GM19372 (cell line): ENCODE results near the gene TRPM8.
"Not testable (repeated sequence)": the region's sequence is repeated elsewhere in the genome, so short reads cannot be mapped to it uniquely, and the experiment has no call there.

Experiments used
- ATAC-seq: cut with Tn5 transposase; IDR thresholded peaks from one replicate; pipeline ENCODE4 v1.9.1; 2021; ENCODE audit warnings: mild to moderate bottlenecking, low read depth, moderate library complexity; ENCODE audit not compliant: unreplicated experiment

TRPM8 gene

DNA sequence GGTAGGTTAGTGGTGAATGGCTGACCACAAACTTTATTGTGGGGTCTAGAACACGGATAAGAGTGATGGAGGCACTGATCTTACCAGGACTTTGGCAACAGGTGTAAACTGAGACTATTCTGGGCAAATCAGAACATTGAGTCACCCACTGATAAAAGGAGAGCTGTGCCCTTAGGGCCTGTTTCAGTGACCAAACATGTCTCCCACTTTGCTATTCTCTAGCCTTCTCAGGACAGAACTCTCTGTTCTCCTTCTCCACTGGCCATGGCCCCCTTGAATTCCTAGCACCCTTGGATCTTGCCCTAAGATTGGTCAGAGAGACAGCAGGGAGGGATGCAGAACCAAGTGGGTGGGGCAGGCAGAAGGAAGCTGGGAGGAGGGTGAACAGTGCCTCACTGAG lies 18.3 kb downstream of the TRPM8 start:
- ATAC-seq = no peak

- ATAC-seq = no peak
Measured at GRCh38 chr2:233936089-233936488, 18.9 kb downstream of the TRPM8 start.

DNA sequence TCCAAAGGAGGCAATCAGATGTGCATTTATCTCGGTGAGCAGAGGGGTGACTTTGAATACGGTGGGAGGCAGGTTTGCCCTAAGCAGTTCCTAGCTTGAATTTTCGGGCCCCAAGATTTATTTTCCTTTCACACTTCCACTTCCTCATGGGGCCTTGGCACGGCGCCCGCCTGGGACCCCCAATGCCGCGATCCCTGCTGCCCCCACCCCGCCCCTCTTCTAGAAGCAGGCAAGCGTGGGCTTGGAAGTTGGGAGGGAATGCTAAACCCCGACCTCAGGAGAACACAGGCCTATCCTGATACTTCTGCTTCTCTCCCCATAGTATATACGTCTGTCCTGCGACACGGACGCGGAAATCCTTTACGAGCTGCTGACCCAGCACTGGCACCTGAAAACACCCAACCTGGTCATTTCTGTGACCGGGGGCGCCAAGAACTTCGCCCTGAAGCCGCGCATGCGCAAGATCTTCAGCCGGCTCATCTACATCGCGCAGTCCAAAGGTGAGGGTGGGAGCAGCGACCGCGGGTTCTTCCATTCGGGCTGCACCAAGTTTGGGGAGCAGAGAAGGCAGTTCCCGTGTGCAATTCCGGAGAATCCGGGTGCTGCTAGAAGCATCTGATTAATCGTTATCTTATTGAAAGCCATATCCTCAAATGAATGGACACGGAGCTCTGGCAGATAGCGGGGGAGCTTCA lies 21.6 kb downstream of the TRPM8 start:
- ATAC-seq = no peak

- ATAC-seq = no peak
Measured at GRCh38 chr2:233940376-233941276, 23.5 kb downstream of the TRPM8 start.

- ATAC-seq = no peak
Measured at GRCh38 chr2:233942731-233943130, 25.6 kb downstream of the TRPM8 start.

DNA sequence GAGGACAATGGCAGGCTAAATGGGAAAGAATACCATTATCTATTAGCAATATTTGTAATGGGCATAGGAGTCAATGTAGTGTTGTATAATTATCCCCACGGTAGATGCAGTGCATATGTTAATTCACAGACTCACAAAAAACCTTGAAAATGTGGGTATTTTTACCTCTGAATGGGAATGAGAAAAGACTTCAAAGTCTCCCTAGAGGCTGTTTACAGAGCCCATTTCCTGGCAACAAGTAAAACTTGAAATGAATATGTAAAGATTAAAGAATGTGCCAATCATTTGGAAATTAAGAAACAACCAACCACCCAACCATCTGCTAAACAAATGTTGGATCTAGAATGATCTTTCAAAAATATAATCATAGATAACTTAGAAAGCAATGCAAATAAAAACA lies 27.1 kb downstream of the TRPM8 start:
- no peak for ATAC-seq

DNA sequence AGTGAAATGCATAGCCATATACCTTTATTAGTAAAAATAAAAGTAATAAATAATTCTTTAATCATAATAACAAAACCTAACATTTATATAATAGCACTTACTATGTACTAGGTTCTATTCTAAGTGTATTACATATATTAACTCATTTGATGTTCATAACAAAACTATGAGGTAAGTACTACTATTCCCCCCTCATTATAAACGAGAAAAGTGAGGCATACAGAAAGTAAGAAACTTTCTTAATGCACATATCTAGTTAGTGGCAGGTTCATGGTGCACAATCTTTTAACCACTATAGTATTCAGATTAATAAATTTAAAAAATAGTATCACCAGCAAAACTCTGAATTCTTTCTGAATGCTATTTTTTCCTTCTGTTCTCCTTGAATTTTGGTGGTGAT lies 27.5 kb downstream of the TRPM8 start:
- no peak for ATAC-seq

GRCh38 chr2:233945146-233945545 lies 28.0 kb downstream of the TRPM8 start:
- no peak for ATAC-seq

DNA sequence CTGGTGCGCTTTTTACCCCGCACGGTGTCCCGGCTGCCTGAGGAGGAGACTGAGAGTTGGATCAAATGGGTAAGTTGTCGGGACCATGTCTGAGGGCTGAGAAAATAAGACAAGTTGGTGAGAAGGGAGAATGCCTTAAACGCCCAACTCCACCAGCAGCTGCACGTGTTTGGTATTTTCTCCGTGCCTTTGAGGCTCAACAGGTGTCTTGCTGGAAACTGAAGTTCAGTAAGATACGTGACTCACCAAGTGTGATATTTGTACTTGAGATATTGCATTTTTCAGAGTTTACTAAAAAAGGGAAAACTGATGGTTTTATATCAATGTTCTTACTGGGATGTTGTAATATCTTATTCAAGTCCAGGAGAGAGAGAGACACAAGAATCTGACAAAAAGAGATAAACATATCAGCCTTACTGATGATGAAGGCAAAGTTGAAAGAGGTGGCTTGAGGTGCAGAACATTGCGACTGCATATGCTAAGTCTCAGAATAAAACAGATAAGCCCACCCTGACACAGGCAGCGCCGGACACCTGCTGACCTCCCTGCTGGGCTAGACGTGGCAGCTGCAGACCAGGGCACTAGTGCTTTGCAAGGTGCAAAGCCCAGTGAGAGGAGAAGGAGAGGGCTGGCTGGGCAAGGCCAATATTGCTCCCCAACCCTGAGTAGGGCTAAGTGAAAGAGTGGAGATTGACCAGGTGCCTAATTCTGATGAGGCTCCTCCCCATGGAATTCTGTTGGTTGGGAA lies 33.1 kb downstream of the TRPM8 start:
- ATAC-seq = no peak

- no peak for ATAC-seq
Measured at GRCh38 chr2:233952335-233952734, 35.2 kb downstream of the TRPM8 start.

- no peak for ATAC-seq
Measured at GRCh38 chr2:233953087-233953801, 36.1 kb downstream of the TRPM8 start.

GRCh38 chr2:233960203-233960602 lies 43.0 kb downstream of the TRPM8 start:
- no peak for ATAC-seq

DNA sequence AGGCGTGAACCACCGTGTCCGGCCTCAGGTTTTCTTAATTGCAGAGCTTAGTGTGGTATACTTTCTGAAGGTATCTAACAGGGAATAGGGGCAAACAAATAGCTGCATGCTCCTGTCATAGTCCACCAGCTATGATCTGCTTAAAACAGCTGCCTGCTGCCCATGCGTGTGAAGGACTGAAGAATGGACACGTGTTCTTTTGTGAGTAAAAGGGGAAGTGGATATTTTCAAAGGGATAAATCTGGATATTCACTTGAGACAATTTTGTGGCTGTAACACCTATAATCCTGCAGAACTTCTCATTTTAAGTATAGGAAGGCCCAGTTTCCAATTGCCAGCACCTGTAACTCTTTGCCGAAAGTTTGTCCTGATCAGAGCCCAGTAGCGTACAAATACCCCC lies 44.7 kb downstream of the TRPM8 start:
- ATAC-seq = no peak

- ATAC-seq = no peak
Measured at GRCh38 chr2:233964581-233964980, 47.4 kb downstream of the TRPM8 start.

GRCh38 chr2:233965032-233965603 lies 47.9 kb downstream of the TRPM8 start:
- ATAC-seq = no peak

- ATAC-seq = not testable (repeated sequence)
Measured at GRCh38 chr2:233965646-233966045, 48.5 kb downstream of the TRPM8 start.

DNA sequence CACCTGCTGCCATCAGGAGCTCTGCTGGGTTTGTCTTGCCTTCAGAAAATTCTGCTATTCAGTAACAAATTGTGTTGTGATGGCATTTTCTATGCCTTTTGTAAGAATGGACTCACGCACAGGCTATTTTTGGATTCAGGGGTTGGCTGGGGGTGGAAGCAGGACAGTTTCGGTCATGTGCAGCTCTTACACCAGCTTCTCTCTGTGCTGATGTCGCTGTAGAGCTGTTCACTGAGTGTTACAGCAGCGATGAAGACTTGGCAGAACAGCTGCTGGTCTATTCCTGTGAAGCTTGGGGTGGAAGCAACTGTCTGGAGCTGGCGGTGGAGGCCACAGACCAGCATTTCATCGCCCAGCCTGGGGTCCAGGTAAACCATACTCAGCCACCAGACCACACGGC lies 49.2 kb downstream of the TRPM8 start:
- ATAC-seq = no peak

- ATAC-seq = no peak
Measured at GRCh38 chr2:233967164-233967563, 50.0 kb downstream of the TRPM8 start.

GRCh38 chr2:233968556-233968955 lies 51.4 kb downstream of the TRPM8 start:
- ATAC-seq = no peak

- not testable (repeated sequence) for ATAC-seq
Measured at GRCh38 chr2:233972460-233972859, 55.3 kb downstream of the TRPM8 start.
